Embryonic facial prominence (tissue), 1 donor: Measurements from ENCODE around the gene CDH4.

Experiments
- DNase-seq: peaks from one replicate; pipeline ENCODE4 v3.0.0-alpha.2; 2016; ENCODE audit errors: extremely low spot score

CDH4 gene

GRCh38 chr20:61733216-61733615 lies 481.2 kb downstream of the CDH4 start:
- no peak for DNase-seq

DNA sequence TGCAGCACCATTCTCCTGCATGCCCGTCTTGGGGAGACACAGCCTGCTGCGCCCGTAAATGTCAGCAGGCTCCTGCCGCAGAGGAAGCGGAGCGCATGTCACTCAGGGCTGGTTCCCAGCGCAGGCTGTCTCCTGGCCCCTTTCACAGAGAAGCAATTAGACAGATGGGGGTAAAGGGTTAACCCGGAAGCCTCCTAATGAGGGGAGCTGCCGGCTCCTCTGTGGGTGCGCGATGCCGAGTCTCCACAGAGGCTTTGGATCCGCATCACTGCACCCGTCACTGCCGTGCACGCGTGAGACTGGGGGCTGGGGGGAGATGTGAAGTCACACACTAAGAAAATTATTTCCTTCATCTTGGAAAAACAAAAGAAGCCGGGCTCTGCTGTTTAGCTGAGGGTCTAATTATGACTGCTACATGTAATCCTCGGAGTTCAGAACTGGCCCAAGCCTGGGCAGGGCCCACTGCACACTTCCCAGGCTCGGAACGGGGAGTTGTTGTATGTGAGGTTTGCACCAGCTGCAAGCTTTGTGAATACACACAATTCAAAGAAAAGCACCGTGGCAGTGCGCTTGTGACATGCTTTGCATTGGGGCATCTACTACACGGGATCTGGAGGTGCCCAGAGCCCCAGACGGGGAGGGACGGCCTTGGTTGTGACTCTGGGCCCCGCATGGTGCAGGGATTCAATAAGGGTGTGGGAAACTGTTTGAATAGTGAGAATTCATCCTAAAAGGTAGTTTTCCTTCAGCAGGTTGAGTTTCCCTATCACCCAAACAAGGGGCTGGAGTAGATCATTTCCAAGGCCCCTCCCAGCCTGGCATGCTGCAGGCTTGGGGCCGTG lies 482.1 kb downstream of the CDH4 start:
- no peak for DNase-seq

GRCh38 chr20:61734733-61735502 lies 482.9 kb downstream of the CDH4 start:
- no peak for DNase-seq

DNA sequence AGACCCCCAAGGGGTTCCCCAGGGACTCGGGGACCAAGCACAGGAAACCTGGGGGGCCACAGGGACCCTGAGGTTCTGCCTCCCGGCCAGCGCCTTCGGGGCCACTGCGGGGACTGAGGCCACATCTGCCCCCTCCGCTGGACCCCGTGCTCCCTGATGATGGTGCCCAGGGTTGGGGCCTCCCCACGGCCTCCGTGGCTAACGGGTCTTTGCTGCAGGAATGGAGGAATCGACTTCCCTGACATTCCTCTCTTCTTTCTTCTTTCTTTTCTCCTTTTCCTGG lies 483.4 kb downstream of the CDH4 start:
- DNase-seq = no peak

- DNase-seq = no peak
Measured at GRCh38 chr20:61736001-61736635, 484.1 kb downstream of the CDH4 start.

DNA sequence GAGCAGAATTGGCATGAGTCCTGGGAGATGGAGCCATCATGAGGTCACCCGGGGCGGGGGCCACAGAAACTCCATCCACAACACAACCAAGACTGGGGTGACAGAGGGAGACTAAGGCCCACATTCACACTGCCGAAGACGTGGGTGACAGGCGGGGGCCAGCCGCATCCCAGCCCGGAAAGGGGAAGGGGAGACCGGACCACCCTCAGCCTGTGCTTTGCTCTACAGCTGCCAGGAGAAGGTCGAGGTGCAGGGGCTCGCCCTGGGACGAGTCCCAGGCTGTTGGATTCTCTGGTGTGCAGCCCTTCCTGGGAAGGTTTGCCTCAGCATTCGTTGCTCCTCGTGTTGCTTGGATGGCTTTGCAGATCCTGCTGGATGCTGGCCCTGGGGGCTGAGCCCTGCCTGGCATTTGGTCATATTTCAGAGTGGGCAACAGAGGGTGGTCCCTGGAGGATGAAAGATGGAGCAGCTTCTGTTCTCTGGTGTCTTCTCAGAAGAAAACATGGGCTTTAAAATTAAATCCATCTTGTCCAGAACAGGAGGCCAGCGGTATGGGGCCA lies 484.8 kb downstream of the CDH4 start:
- DNase-seq = no peak

GRCh38 chr20:61737346-61737745 lies 485.3 kb downstream of the CDH4 start:
- DNase-seq = no peak

- no peak for DNase-seq
Measured at GRCh38 chr20:61737812-61738443, 485.9 kb downstream of the CDH4 start.

GRCh38 chr20:61738601-61739069 lies 486.6 kb downstream of the CDH4 start:
- no peak for DNase-seq

DNA sequence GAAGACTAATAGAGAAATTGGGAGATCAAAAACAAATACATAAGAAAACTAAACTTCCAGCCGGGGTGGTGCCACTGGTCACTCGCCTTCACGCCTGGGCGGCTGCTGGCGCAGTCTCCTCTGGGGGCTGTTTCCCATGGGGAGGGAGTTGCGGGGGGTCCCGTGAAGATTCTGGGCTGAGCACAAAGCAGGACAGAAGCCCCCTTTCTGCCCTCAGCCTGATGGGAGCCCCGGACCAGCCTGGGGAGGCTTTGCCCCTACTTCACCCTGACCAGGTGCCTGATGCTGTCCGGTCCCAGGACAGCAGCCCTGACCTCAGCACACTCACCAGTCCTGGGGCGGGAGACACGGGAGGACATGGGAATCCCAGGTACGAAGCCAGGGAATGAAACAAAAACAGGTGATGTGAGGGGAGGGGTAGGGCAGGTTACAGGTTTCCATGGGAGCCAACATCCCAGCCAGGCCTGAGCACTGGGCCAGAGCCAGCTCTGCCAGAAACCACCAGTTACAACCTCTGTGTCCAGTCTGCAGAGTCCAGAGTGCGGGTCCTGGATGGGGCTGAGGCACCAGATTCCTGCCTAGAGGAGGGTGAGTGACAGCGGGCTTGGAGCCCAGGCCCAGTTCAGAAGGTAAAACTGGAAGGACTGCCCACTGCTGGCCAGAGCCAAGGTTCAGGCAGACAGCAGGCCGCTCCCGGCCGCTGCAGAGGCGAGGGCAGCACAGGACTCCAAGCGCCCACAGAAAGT lies 487.2 kb downstream of the CDH4 start:
- no peak for DNase-seq

DNA sequence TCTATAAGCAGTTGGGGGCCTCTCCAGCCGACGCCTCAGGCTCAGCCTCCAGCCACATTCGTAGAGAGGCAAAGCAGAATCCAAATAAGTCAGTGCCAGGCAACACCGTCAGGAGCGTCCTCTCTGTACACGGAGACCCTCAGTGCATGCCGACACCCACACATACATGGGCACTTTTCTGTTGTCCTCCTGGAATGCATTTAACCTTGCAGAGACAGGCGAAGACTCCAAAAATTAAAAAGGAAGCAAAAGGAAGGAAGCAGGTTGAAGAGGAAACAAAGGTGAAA lies 487.7 kb downstream of the CDH4 start:
- DNase-seq = no peak

DNA sequence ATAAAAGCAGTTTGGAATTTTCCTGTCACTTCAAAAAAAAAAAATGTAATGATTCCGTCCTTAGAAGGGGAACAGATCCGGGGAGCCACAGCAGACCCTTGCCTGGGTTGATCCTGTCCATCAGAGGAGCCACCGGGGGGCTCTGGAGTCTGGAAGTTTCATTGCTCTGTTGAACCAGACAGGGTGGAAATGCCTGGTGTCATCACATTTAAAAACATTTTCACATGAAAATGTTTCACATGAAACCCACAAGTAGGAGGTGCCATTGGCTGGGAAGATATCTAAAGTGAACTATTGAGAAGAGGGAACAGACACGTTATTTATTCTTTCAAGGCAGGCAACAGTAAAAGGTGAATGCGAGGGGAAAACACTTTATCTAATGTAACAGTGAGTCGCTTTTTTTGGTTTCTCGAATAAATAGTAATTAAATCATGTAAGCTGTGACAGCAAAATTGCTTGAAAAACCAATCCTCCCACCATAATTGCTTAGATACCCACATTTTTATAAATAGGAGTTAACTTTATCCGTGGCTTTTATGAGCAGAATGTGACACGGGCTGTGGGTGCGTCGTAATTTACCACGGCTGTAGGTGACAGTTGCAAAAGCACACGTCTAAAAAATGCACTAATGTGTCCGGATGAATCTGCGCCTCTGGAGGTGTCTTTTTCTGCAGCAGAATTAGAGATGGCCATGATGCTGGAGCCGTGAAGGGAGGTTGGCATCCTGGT lies 490.2 kb downstream of the CDH4 start:
- DNase-seq = no peak

- DNase-seq = no peak
Measured at GRCh38 chr20:61743606-61744005, 491.5 kb downstream of the CDH4 start.

- DNase-seq = no peak
Measured at GRCh38 chr20:61744691-61745396, 492.8 kb downstream of the CDH4 start.

GRCh38 chr20:61745397-61746146 lies 493.5 kb downstream of the CDH4 start:
- no peak for DNase-seq

GRCh38 chr20:61746147-61746646 lies 494.1 kb downstream of the CDH4 start:
- DNase-seq = no peak

DNA sequence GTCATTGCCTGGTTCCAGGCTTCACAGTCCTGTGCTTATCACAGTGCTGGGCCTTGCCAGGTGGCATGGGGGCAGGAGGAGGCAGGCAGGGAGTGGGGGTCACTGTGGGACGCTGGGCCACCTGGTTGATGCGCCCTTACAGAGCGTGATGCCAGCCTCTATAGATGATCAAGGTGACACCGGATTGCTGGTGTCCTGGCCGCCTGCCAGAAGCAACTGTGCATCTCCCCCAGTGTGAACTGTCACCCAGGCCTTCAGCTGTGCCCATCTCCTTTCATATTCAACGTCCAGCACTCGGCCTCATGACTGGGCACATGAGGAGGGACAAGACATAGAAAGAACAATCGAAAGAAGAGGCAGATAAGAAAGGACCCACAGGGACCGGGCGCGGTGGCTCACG lies 494.7 kb downstream of the CDH4 start:
- no peak for DNase-seq

DNA sequence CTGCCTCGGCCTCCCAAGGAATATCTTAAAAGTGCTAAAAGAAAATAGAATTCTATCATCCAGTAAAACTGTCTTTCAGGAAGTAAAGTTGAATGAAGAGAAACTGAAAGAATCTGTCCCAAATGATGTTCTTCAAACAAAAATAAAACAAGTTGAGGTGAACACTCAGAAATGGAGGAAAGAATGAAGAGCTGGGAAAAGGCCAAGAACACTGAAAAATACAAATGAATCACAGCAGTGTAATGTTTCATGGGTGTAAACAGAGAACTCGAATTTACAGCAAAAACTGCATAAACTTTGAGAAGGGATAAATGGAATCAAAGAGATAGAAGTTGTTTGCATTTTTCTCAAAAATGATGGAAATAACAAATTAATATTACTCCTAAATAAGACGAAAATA lies 496.3 kb downstream of the CDH4 start:
- no peak for DNase-seq

GRCh38 chr20:61749406-61750075 lies 497.5 kb downstream of the CDH4 start:
- DNase-seq = no peak
